Measurements from ENCODE around the gene RPL35A.
"Not testable (repeated sequence)": the region's sequence is repeated elsewhere in the genome, so short reads cannot be mapped to it uniquely, and the experiment has no call there.

RPL35A gene

DNA sequence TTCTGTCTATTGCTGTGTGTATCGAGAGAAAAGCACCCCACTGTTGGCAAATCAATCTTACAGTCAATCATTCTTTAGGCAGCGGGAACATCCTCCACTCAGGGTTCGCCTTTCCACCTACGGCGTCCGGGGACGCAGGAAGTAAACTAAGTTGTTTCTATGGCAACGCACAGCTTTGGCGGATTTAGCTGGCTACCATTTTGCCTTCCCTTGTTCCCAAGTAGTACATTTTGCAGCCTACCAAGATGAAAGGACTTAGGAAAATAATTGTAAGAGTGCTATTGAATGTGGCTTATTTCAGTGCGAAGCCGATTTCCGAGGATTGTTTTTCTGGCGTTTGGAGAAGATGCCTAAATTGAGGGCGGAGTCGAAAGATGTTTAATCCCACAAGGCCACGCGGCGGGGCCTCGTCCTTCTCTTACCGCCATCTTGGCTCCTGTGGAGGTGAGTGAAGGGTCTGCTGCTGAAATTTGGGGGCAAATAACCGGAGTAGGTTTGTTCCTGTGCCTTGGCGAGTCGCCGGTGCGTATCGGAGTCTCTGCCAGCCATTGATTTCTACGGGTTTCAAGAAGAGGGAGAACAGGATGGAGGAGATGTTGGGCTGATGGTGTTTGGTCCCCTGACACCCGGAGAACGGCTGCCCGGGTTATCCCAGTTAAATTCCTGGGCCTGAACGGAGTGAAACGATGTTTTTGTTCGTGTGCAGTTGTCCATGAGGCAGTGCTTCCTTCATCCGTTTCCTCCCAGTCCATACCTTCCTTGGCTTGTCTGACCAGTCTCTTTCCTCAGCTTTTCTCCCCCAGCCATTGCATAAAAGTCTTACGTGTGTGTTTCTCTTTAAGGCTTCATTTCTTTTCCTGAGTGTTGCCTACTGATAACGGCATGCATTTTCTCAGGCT is at the start of gene RPL35A:
Gene RPL35A (plus strand): TSS at position 413 of the 899 bp plus-strand sequence. CDS start 778 bp downstream, outside the sequence.
- peak; percentile 91 for DNase-seq (ENCODE audit: low spot score)

DNA sequence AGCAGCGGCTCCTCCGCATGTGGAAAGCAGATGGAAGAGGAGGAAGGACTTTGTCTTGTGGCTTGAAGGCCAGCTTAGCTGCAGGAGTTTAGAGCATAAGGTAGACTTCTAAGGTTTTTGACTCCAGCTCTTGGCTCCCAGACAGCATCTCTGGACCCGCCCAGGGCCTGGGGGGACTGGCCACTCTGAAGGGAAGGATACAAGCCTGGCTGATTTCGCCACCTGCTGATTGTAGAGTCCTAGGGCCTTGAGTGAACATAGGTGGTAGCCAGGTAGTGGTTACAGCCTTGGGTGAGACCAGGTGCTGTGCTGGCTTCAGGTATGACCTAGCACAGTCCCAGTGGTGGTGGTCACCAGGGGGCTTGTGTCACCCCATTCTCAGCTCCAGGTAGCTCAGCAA is 48.4 kb upstream of the RPL35A start:
- DNase-seq (ENCODE audit: low spot score), result no peak

DNA sequence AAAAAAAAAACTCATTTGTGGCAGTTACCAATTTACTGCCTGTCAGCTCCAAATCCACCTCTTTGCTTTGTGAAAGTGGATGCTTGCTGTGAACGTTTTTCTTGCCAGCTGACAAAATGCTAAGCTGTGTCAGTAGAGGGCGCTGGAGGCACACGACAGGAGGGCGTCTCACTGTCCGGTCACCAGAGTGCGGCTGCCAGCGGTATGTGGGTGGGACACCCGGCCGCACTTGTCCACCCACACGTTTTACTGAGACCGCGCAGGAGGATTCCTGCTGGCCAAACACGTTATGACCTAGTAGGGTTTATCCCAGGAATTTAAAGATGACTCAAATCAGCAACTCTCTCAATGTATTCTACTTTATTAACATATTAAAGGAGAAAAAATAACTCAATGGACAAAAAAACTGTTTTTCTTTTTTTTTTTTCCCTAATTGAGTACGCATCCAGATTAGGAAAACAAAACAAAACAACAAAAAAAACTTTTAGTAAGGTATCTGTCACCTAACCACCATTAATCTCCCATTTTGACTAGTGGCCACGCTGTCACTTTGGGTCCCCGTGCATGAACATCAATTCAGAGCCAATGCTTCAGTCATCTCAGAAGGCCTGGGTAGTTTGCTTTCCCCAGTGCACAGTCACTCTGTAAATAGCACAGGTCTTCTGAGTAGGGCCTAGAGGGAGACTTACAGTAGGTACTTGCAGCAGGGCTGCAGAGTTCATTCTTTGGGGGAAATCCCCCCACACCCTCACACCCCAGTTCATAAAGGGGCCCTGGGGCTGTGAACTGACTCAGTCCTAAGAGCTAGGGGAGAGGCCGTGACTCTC is 43.8 kb upstream of the RPL35A start:
- DNase-seq (ENCODE audit: low spot score), result peak; percentile 91

DNA sequence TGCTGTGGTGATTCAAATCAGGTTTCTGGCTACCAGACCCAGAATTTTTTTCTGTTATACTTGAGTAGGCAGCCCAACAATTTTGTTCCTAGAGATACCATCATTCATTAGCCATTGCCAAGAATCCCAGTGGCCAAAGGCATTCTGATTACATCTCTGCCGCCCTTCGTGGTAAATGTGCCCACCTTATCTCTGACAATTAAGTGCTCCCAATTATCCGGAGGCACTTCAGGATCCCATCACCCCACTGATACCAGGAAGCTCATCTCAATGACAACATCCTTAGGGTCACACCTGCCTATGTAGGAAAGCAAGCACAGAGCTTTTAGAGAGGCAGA is 43.2 kb upstream of the RPL35A start:
- DNase-seq (ENCODE audit: low spot score), result no peak

DNA sequence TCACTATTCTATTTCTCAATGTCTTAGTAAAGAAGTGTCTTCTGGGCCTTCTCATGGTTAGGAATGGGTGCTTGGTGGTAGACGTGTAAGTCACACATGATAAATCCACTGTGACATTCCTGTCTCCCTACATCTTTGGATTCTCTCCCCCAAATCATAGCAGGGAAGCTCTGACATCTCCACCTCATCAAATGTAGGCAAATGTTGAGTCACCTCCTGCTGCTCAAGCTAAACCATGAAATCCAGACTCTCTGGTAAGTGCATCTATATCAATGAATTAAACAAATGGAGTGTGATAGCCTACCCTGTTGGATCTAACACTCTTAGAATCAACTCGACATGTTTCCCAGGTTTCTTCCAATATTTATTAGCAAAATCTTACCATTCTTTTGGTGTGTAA is 42.8 kb upstream of the RPL35A start:
- no peak for DNase-seq (ENCODE audit: low spot score)

DNA sequence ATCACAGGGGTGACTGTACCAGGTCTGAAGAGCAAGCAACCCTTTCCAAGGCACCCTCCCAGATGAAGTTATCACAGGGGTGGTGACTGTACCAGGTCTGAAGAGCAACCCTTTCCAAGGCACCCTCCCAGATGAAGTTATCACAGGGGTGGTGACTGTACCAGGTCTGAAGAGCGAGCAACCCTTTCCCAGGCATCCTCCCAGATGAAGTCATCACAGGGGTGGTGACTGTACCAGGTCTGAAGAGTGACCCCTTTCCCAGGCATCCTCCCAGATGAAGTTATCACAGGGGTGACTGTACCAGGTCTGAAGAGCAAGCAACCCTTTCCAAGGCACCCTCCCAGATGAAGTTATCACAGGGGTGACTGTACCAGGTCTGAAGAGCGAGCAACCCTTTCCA is 41.4 kb upstream of the RPL35A start:
- not testable (repeated sequence) for DNase-seq (ENCODE audit: low spot score)

DNA sequence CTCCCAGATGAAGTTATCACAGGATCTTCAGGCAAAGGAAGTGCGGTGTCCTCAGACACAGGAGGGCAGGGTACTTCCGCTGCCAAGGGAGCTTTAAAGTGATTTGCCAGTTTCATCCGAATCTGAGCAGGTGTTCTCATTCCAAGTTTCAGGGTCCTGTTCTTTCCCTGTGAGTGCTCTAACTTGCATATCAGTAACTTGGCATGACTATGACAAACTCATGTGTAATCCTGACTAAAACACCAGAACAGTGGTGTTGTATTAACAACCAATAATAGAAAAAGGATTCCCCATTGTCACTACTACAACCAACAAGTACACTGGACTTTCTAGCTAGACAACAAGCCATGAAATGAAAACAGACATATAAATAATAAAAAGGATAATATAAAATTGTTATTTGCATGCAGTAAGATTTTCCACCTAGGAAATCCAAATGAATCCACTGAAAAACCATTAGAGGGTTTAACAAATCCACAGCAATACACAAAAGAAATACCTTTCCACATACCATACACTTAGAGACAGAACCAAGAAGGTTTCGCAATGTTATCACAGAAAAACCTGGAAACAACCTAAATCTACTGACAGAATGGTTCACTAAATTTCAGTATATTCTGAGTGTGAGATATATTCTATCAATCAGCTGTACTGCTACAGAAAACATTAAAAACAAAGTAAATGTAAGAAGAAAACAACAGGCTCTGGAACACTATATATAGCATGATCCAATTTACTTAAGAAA is 40.9 kb upstream of the RPL35A start:
- DNase-seq (ENCODE audit: low spot score), result no peak

DNA sequence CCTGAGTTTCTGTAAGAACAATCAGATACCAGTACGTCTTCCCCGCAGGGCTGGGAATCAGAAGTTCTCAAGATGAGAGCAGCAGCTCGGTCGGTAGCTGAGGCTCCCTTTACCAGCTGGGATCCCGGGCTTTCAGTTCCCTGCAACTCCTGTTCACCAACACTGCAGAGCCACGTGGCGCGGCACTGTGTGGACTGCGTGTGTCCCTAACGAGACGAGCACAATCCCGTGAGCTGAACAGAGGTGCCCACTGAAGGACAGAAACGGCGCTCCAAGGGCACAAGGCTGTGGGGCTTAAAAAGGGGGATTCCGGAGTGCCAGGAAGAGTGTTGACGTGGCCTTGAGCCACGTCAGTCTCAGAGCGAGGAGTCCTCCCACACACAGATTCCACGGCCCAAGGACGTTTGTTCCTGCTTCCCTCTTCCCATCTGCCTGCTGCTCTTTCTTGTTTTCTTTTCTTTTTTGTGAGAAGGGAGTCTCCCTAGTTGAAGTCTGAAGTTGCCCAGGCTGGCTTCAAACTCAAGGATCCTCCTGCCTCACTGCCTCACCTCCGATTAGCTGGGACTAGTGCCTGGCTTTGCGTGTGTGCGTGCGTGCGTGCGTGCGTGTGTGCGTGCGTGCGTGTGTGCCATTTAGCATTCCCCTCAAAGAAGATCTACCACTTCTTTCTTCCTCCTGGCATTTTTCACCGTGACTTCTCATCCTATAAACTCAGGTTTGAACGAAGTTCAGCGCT is 37.1 kb upstream of the RPL35A start:
- no peak for DNase-seq (ENCODE audit: low spot score)

DNA sequence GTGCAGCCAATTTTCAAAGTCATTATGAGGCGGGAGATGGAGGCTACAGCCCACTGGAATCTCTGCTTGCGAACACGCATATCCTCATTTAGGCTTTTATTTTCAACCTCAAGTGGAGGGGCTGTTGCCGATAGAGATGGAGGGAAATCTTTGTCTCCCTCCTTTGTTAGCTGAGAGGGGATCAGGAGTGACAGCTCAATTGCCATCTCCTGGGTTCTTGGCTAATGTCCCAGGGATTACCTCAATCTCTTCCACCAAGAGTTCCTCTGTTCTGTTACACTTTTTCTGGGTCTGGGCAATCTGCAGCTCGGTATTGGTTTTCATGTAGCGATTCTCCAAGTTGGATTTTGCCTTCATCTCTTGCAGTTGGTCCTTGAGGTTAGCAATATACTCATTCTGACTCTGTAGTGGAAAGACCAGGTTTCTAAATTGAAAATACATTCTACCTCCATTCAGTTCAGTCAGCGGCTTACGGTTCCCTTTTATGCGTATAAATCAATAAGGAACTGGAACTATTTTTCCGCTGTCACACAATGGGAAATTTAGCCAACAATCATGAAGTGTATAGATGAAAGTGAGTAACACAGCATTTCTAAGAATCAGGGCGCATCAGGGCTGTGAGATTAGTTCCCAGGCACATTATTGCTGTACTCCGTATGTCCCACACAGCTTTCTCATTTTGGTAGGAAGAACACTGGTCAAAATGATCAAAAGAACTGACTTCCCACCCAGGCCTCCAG is 36.2 kb upstream of the RPL35A start:
- no peak for DNase-seq (ENCODE audit: low spot score)

DNA sequence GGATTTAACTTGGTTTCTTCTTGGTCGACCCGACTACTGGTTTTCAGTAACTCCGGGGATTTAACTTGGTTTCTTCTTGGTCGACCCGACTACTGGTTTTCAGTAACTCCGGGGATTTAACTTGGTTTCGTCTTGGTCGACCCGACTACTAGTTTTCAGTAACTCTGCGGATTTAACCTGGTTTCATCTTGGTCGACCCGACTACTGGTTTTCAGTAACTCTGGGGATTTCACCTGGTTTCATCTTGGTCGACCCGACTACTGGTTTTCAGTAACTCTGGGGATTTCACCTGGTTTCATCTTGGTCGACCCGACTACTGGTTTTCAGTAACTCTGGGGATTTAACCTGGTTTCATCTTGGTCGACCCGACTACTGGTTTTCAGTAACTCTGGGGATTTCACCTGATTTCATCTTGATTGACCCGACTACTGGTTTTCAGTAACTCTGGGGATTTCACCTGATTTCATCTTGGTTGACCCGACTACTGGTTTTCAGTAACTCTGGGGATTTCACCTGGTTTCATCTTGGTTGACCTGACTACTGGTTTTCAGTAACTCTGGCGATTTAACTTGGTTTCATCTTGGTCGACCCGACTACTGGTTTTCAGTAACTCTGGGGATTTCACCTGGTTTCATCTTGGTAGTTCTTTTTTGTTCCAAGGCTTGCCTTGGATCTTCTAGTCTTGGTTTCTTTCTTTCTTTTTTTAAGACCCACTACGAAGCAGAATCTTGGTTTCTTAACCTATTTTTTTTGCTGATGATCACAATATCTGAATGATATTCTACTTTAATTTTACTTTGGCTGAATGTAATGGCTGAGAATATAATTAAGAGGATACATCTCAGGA is 28.3 kb upstream of the RPL35A start:
- DNase-seq (ENCODE audit: low spot score), result not testable (repeated sequence)

DNA sequence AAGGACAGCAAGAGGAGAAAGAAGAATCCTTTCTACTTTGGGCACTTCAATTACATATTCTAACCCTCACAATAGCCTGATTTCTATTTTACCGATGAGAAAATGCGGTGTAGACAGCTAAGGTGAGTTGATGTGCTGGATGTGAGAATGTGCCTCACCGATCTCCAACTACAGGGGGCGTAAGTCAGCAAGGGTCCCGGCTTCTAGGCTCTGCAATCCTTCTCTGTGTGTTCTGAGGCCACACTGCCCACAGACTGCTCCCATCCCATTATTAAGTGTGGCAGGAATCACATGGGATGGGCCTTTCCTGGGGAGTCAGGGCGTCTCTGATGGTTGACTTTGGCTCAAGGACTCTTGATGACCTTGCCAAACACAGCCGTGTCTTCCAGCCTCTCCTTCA is 23.6 kb upstream of the RPL35A start:
- DNase-seq (ENCODE audit: low spot score), result no peak

DNA sequence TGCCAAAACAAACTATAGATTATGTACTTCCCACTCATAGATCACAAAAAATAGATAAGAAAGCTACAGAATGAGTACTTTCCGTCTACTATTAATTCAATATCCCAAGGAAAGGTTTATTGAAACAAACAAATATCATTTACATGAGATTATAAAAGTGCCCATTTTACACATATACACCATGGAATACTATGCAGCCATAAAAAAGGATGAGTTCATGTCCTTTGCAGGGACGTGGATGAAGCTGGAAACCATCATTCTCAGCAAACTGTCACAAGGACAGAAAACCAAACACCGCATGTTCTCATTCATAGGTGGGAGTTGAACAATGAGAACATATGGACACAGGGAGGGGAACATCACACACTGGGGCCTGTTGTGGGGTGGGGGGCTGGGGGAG is 22.4 kb upstream of the RPL35A start:
- not testable (repeated sequence) for DNase-seq (ENCODE audit: low spot score)

DNA sequence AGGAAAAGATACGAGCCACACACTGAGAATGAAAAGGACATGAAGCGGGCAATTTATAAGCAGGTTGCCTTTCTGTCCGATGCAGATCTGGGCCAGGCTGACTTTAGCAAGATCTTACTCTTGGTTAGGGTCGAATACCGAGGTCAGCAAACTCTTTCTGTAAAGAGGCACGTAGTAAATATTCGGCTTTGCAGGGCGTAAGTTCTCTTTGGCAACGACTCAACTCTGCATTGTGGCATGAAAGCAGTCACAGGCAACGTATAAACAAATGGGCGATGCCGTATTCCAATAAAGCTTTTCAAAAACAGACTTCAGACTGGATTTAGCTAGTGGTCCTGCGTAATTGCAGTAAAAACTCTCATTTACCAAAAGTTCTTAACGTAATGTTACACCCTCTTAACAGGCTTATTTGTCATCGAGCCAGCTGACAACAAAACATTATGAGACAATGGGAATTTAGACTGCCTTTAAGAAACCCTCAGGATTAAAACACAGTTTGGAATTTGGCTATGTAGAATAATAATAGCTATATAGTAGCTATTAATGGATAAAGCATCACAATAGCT is 13.1 kb upstream of the RPL35A start:
- no peak for DNase-seq (ENCODE audit: low spot score)

DNA sequence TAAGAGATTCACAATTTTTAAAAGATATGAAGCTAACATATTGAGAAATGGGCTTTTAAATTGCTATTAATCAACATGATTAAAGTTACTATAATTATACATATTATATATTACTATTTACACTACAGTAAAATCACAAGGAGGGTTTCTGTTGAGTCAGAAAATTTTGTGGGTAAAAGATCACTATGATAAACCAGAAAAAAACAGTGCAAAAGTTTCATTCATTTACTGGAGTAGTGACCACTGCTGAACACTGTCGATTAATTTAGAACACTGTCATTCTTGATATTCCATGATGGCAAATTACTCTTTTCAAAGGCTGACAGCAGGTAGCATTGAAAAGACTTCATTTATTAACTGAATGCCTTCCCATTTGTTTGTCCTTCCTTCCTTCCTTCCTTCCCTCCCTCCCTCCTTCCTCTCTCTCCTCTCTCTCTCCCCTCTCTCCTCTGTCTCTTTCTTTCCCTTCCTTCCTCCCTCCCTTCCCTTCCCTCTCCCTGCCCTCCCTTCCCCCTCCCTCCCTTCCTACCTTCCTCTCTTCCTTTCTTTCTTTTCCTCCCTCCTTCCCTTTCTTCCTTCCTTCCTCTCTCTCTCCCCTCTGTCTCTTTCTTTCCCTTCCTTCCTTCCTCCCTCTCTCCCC is 9.1 kb upstream of the RPL35A start:
- no peak for DNase-seq (ENCODE audit: low spot score)

DNA sequence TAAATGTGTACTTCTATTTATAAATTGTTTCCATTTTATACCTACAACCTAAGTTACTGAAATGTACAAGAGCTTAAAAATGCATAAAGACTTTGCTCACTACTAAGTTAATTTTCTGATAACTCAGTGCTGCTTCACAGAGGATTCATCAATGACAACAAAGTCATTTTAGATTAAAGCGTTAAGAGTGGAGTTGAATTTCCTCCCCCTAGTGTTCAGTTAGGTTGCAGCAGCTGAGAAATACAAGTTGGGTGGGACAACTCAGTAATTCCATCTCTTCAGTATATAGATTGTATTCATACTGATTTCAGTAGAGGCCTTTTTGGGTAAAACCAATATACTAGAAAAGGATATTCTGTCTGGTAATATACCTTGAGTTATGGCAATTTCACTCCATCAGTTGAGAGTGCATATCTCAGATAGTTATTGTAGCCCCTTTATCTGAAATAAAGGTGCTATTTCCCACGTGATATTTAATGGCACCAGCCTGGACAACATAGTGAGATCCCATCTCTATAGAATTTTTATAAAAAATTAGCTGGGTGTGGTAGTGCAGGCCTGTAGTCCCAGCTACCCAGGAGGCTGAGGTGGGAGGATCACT is 6.9 kb upstream of the RPL35A start:
- DNase-seq (ENCODE audit: low spot score), result no peak

DNA sequence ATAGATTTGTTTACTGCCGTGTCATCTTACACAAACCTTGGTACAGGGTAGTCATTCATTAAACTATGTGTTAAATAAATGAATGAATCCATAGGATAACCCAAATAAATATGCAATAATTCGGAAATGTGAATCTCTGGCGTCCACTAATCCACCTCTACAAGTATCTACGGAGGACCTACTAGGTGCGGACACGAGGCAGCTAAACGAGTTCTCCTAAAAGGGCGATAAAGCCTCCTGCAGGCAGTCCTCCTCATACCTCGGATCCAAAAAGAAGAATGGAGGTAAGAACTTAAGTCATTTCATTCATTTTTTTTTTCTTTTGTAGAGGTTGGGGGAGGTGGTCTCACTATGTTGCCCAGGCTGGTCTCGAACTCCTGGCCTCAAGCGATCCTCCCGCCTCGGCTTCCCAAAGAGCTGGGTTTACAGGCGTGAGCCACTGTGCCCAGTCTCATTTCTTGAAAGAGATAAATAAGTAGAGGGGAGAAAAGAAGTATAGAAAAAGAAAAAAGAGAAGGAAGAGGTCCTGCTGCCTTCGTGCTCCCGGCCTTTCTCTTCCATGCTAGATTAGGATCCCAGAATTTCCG is 706 bp upstream of the RPL35A start:
- no peak for DNase-seq (ENCODE audit: low spot score)

DNA sequence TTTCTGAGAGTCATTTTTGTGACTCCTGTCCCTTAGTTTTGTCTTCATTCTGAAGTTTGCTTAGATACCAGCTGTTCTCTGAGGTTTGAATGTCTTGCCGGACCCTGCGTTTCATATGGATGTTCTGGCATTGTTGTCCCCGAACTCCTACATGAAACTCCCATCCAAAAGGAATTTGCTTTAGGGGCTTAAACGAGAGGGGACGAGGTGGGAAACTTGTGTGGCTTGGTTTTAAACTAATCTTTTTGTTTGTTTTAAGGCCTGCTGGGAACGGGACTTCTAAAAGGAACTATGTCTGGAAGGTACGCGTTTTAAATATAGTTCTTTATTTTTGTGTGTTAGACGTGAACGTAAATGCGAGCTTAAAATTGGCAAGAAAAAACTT is 679 bp downstream of the RPL35A start:
- no peak for DNase-seq (ENCODE audit: low spot score)

DNA sequence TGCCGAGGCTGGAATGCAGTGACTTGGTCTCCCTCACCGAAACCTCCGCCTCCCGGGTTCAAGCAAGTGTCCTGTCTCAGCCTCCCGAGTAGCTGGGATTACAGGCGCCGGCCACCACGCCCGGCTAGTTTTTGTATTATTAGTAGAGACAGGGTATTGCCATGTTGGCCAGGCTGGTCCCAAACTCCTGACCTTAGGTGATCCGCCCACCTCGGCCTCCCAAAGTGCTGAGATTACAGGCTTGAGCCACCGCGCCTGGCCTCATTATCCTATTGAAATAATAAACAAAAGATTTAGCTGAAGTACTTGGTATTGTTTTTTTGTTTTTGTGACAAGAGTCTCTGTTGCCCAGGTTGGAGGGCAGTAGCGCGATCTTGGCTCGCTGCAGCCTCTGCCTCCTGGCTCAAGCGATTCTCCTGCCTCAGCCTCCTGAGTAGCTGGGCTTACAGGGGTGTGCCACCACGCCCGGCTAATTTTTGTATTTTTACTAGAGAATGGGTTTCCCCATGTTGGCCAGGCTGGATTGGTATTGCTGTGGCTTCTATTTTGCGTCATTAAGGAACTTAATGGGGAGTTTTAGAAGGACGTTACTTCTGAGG is 1.5 kb downstream of the RPL35A start:
- DNase-seq (ENCODE audit: low spot score), result no peak

All from ecto neural progenitor cell (in vitro differentiated cells).